Effector CD4-positive, alpha-beta T cell (primary cell): Measurements from ENCODE around the gene EIF3M.
"Not testable (repeated sequence)": the region's sequence is repeated elsewhere in the genome, so short reads cannot be mapped to it uniquely, and the experiment has no call there.

ENCODE experiments used
- DNase-seq: peaks from one replicate; pipeline ENCODE4 v3.0.0-alpha.2; 2020
- total RNA-seq: gene quantifications from one replicate; lab custom pipeline; 2026; lab: John Stamatoyannopoulos, UW

Gene EIF3M
- 118 reads per million, percentile 85 among the genes with 10 or more reads in this experiment for total RNA-seq

GRCh38 chr11:32583459-32584271 lies at the start of gene EIF3M:
Gene EIF3M, plus strand, starts transcription at chr11:32583831. Its CDS starts 57 bp downstream, at chr11:32583888.
- DNase-seq = peak; percentile 94

DNA sequence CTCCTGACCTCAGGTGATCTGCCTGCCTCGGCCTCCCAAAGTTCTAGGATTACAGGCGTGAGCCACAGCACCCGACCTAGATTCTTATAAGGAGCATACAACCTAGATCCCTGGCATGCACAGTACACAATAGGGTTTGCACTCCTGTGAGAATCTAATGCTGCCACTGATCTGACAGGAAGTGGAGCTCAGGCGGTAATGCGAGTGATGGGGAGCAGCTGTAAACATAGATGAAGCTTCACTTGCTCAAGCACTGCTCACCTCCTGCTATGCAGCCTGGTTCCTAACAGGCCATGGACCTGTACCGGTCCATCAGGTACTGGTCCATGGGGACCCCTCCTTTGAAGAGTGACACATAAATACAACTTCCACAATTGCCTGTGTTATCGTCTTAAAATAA lies 44.8 kb upstream of the EIF3M start:
- DNase-seq = no peak

GRCh38 chr11:32549611-32550187 lies 33.9 kb upstream of the EIF3M start:
- no peak for DNase-seq

GRCh38 chr11:32550207-32550606 lies 33.4 kb upstream of the EIF3M start:
- DNase-seq = no peak

GRCh38 chr11:32555091-32555490 lies 28.5 kb upstream of the EIF3M start:
- no peak for DNase-seq

GRCh38 chr11:32555895-32556294 lies 27.7 kb upstream of the EIF3M start:
- DNase-seq = no peak

DNA sequence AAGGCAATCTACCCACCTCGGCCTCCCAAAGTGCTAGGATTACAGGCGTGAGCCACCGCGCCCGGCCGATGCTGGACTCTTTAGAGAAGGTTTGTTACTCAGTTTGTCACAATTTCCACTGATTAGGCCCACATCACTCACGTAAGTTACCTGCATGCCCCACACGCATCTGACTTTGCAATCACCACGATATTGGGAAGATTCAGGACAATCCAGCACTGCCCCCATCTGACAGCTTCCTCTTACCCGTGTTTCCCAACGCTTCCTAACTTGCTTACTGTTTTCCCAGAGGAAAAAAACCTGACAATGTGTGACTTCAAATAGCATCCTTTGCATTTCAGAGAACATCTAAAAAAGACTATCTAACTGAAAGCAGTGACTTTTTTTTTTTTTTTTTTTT lies 21.8 kb upstream of the EIF3M start:
- no peak for DNase-seq

DNA sequence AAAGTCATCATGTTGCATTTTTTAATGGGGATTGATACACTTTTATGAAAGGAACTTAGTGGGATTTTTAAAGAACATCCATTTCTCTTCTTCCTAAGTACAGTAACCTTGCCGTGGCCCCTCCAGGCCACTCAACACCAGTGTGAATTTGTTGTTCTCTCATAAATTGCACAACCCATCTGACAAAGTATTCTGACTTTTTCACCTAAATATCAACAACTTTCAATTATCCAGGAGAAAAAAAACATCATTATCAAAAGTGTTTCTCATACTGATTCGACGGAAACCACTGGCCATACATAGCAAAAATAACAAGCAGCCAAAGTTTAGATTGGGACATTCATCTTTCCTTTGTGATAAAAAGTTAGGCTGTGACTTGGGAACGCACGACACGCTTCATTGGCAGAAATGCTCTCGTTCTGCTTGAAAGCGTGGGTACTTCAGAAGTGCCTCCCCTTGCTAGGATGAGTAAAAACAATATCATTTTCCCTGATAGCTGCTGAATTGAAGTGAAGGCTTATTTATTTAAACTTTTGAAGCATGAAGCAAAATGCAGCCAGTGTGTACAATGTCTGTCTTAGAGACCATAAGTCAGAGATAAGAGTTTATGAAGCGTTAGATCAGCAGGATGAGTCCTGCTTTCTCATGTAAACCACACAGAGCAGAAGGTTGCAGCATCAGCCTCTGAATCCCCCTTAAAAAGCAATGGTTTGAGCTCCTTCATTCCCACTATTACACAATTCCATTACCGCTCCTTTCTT lies 20.6 kb upstream of the EIF3M start:
- DNase-seq = no peak

DNA sequence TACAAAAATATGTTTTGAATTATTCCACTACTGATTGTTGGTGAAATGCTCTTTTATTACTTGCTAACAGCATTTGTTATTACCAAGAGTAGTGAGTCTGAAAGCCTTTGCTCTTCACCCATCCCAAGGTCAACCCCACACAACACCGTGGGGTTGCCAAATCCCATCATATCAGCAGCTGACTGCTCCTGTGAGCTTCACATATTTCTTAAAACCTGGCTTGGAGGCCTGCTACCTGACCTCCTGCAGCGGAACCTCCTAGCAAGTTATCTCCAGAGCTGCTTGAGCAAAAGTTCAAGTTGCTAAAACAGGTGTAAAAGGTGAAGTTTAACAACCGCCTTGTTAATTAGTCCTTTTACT lies 20.1 kb upstream of the EIF3M start:
- DNase-seq = no peak

DNA sequence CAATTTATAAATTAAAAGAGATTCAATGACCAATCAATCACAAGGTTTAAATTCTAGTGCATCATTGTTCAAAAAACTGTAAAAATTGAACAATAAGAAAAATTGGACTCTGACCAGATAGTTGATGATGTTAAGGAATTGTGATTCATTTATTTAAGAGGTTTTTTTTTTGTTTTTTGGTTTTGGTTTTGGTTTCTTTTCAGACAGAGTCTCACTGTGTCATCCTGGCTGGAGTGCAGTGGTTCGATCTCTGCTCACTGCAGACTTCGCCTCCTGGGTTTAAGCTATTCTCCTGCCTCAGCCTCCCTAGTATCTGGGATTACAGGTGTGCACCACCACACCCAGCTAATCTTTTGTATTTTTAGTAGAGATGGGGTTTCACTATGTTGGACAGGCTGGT lies 17.1 kb upstream of the EIF3M start:
- no peak for DNase-seq

DNA sequence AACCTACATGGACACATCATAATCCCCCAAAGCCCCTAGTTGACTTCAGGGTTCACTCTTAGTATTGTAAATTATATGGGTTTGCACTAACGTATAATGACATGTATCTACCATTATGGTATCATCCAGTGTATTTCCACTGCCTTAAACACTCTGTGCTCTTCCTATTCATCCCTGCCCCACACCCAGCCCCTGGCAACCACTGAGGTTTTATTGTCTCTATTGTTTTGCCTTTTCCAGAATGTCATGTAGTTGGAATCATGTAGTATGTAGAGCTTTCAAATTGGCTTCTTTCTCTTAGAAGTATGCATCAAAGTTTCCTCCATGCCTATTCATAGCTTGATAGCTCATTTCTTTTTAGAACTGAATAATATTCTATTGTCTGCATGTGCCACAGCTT lies 16.5 kb upstream of the EIF3M start:
- no peak for DNase-seq

- no peak for DNase-seq
Measured at GRCh38 chr11:32569313-32569881, 14.2 kb upstream of the EIF3M start.

- DNase-seq = no peak
Measured at GRCh38 chr11:32571039-32571438, 12.6 kb upstream of the EIF3M start.

DNA sequence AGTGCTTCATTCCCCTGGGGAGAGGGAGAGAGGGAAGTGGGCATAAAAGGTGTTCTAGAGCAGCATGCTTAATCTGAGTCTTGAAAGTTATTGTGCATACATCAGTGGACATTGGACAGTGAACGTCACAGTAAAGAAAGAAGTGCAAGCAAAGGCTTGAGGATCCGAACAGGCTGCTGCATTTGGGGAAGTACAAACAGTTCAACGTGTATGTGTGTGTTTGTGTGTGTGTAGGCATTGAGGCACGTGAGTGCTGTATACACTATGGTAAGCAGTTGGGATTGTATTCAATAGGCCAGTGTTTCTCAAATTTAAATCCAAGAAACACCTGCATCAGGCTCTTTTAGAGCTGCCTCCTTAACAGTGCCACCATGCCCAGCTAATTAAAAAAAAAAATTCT lies 10.4 kb upstream of the EIF3M start:
- no peak for DNase-seq

GRCh38 chr11:32574421-32574820 lies 9.2 kb upstream of the EIF3M start:
- no peak for DNase-seq

DNA sequence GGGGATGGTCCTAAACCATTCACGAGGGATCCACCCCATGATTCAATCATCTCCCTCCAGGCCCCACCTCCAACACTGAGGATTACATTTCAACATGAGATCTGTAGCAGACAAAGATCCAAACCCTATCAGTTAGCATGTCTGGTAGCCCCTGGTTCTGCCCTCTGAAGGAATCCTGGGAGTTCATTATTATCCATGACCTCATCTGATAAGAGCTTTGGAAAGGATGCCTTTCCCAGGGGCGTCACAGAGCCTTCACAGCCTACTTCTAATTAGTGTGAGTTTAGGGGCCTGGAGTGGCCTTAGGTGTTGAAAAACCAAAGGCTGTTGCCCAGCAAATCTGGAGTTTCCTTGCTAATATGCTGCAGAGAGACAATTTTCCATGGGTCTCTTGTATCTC lies 8.6 kb upstream of the EIF3M start:
- no peak for DNase-seq

GRCh38 chr11:32576456-32576855 lies 7.2 kb upstream of the EIF3M start:
- no peak for DNase-seq

DNA sequence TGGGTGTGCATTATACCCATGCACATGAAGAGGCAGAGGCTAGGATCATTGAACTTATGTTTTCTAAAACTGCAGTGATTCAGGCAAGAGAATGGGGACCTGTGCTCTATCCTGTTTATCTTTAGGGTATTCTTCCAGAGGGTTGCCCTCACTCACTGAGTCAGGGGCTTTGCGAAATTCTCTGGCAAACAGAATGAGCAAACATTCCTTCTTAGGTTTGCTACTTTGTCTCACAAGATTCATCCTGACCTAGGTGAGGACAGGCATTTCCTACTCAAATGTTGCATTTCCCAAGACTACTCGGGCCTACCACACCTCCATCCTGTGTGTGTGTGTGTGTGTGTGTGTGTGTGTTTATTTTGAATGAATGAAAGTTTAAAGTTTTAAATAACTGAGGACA lies 2.7 kb upstream of the EIF3M start:
- DNase-seq = no peak

DNA sequence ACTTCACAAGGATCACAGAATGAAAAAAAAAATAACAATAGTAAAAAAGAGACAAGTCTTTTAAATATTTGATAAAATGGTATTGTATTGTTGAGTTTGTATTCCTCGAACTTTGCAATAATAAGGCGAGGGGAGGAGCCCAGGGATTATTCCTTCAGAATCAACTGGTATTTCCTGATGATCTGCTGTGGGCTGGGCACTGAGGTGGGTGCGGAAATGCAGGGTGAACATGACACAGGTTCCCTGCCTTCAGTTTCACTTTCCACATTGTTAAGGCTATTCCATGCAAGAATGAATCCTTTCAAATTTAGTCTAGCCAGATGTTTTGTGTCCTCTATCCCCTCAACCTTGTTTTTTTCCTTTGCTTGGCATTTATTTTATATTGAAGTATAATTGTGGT lies 2.1 kb upstream of the EIF3M start:
- no peak for DNase-seq

DNA sequence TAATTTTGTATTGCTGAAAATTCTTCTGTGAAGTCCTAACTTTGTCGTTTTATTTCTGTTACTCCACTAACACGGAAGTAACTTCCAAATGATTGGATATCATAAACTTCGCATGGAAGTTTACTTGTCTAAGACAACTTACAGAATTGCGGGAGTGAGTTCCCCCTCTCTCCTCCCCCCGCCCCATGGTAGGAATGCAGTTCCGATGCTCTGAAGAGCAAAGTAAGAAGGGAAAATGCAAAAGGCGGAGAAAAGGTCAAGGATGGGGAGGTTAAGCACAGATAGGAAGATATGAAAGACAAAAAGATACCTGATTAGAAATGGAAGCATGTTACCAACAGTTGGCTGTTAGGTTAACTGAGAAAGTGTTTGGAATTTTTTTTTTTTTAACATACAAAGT lies 1.3 kb downstream of the EIF3M start:
- DNase-seq = no peak

DNA sequence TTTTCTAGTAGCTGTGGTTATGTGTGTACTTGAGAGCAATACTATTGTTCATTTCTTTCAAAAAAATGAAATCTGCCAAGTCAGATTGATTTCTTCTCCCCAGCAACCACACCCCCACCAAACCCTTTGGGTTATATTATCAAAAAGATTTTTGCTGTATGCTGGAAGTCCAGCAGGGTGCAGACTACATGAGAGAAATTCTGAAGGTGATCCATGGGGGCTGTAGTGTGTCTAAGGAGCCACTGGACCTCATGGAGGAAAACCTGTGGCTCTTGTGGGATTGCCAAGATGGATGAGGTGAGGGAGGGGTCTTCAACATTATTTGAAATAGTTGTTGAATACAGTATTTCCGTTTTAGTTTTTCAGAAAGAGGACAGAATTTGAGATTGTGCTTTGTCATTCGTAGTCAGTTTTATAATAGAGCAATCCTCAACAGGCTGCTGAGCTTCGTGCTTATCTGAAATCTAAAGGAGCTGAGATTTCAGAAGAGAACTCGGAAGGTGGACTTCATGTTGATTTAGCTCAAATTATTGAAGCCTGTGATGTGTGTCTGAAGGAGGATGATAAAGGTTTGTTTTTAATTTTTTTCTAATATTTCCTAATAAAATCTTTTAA lies 3.1 kb downstream of the EIF3M start:
- no peak for DNase-seq

DNA sequence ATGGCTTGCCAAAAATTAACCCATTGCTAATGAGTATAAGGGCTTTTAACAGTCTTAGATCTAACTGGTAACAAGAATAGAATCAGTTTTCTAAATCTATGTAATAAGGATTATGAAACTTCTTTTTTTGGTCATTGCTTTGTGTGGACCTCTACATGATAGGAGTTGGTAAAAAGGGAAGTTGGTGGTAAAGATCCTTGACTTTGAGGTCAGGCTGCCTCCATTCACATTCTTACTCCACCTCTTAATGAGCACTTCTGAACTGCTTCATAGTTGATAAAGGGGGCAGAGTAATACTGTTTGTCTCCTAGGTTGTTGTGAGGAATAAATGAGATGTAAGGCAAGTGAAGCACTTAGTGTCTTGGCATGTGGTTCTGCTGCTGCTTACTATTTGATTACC lies 10.6 kb downstream of the EIF3M start:
- no peak for DNase-seq

DNA sequence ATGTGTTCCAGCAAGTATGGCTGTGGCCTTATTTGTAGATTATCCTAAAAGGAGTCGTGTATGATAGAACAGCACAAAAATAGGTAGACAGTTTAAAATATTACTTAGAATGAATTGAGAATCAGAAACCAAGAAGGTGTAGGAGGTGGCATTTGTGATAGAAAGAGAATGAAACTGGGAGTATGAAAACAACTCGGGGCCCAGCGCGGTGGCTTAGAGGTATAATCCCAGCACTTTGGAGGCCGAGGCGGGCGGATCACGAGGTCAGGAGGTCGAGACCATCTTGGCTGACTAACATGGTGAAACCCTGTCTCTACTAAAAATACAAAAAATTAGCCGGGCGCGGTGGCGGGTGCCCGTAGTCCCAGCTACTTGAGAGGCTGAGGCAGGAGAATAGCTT lies 12.5 kb downstream of the EIF3M start:
- not testable (repeated sequence) for DNase-seq
